Measurements from ENCODE around the gene ARHGDIG.
"Not testable (repeated sequence)": the region's sequence is repeated elsewhere in the genome, so short reads cannot be mapped to it uniquely, and the experiment has no call there.

The ARHGDIG gene

GRCh38 chr16:247027-247426 lies 33.4 kb upstream of the ARHGDIG start:
- Histone ChIP-seq H3K27ac (peak overlapping the region in 1 of 11 experiments; percentile 6; a peak in 1 of 22 replicates), H3K4me1 (peaks cover 34 to 80% (median 57%) of the 10 kb centered on the region in 10 experiments), H3K4me3 (no peak overlapping the region), H3K4me2 (no peak overlapping the region; a peak in 1 of 22 replicates), H3K9me3 (replicated peaks in 1 of 11) (no peaks in the 10 kb centered on the region), H3K27me3 (no peaks in the 10 kb centered on the region), H3K36me3 (peaks cover 8 to 41% (median 22%) of the 10 kb centered on the region in 11 experiments; a peak in 20 of 22 replicates), H3K9ac (no peak overlapping the region), H4K20me1 (peaks cover 0 to 6% (median 0%) of the 10 kb centered on the region in 11 experiments; a peak in 6 of 22 replicates)
- TF ChIP-seq Cebpa-rat (IDR thresholded peaks at IDR 0.05) = no peak

GRCh38 chr16:249431-249830 lies 31.0 kb upstream of the ARHGDIG start:
- Histone ChIP-seq H3K27me3 (no peaks in the 10 kb centered on the region), H3K4me2 (peak overlapping the region in 6 of 11 experiments; percentile 13 to 62 (median 37); a peak in 8 of 22 replicates), H3K36me3 (peaks cover 8 to 48% (median 26%) of the 10 kb centered on the region in 11 experiments; a peak in 21 of 22 replicates), H3K9ac (peak overlapping the region in 1 of 11 experiments; percentile 33; a peak in 2 of 22 replicates), H4K20me1 (peaks cover 0 to 3% (median 0%) of the 10 kb centered on the region in 11 experiments; a peak in 1 of 22 replicates), H3K4me3 (no peak overlapping the region), H3K9me3 (replicated peaks in 1 of 11) (no peaks in the 10 kb centered on the region), H3K4me1 (peaks cover 39 to 80% (median 61%) of the 10 kb centered on the region in 10 experiments), H3K27ac (peak overlapping the region in 3 of 11 experiments; percentile 5 to 35 (median 6); a peak in 2 of 22 replicates)
- no peak; a peak in 1 of 22 replicates for TF ChIP-seq Cebpa-rat (IDR thresholded peaks at IDR 0.05)

GRCh38 chr16:252366-253337 lies 27.7 kb upstream of the ARHGDIG start:
- H3K27me3 ChIP-seq = no peaks in the 10 kb centered on the region
- peaks cover 32 to 78% (median 70%) of the 10 kb centered on the region in 10 experiments for H3K4me1 ChIP-seq
- H3K4me2 ChIP-seq = peak overlapping the region; percentile 68 to 95 (median 85)
- peak overlapping the region; percentile 33 to 54 (median 47); a peak in 18 of 20 replicates for H3K4me3 ChIP-seq
- no peaks in the 10 kb centered on the region; a peak in 1 of 22 replicates for H4K20me1 ChIP-seq
- H3K36me3 ChIP-seq = peaks cover 34 to 75% (median 55%) of the 10 kb centered on the region in 11 experiments
- peak overlapping the region; percentile 49 to 87 (median 78) for H3K27ac ChIP-seq
- H3K9me3 ChIP-seq (replicated peaks in 1 of 11) = peaks cover 0 to 8% (median 0%) of the 10 kb centered on the region in 11 experiments; a peak in 3 of 22 replicates
- H3K9ac ChIP-seq = peak overlapping the region; percentile 63 to 82 (median 73)
- TF ChIP-seq Cebpa-rat (IDR thresholded peaks at IDR 0.05) = no peak

- no peaks in the 10 kb centered on the region for H3K27me3 ChIP-seq
- peak overlapping the region; percentile 68 to 95 (median 85) for H3K4me2 ChIP-seq
- peaks cover 35 to 78% (median 72%) of the 10 kb centered on the region in 10 experiments for H3K4me1 ChIP-seq
- no peak for TF ChIP-seq Cebpa-rat (IDR thresholded peaks at IDR 0.05)
- H3K27ac ChIP-seq = peak overlapping the region in 10 of 11 experiments; percentile 42 to 87 (median 80); a peak in 20 of 22 replicates
- H3K9ac ChIP-seq = peak overlapping the region; percentile 8 to 82 (median 70); a peak in 20 of 22 replicates
- H3K9me3 ChIP-seq (replicated peaks in 1 of 11) = peaks cover 0 to 8% (median 0%) of the 10 kb centered on the region in 11 experiments; a peak in 3 of 22 replicates
- H4K20me1 ChIP-seq = no peaks in the 10 kb centered on the region
- peaks cover 34 to 71% (median 58%) of the 10 kb centered on the region in 11 experiments for H3K36me3 ChIP-seq
- H3K4me3 ChIP-seq = peak overlapping the region in 7 of 10 experiments; percentile 22 to 58 (median 48); a peak in 12 of 20 replicates
Measured at GRCh38 chr16:253833-254232, 26.6 kb upstream of the ARHGDIG start.

GRCh38 chr16:254461-254860 lies 25.9 kb upstream of the ARHGDIG start:
- peak overlapping the region in 6 of 10 experiments; percentile 44 to 58 (median 48); a peak in 10 of 20 replicates for H3K4me3 ChIP-seq
- H3K9ac ChIP-seq = peak overlapping the region; percentile 8 to 82 (median 70); a peak in 17 of 22 replicates
- peak overlapping the region in 9 of 11 experiments; percentile 76 to 87 (median 81); a peak in 18 of 22 replicates for H3K27ac ChIP-seq
- H3K4me1 ChIP-seq = peaks cover 37 to 78% (median 72%) of the 10 kb centered on the region in 10 experiments
- peaks cover 0 to 2% (median 0%) of the 10 kb centered on the region in 11 experiments; a peak in 2 of 22 replicates for H4K20me1 ChIP-seq
- H3K27me3 ChIP-seq = no peaks in the 10 kb centered on the region
- H3K36me3 ChIP-seq = peaks cover 34 to 71% (median 58%) of the 10 kb centered on the region in 11 experiments
- no peak for TF ChIP-seq Cebpa-rat (IDR thresholded peaks at IDR 0.05)
- H3K4me2 ChIP-seq = peak overlapping the region in 10 of 11 experiments; percentile 68 to 95 (median 84); a peak in 21 of 22 replicates
- peaks cover 0 to 8% (median 0%) of the 10 kb centered on the region in 11 experiments; a peak in 3 of 22 replicates for H3K9me3 ChIP-seq (replicated peaks in 1 of 11)

GRCh38 chr16:255183-255582 lies 25.2 kb upstream of the ARHGDIG start:
- Histone ChIP-seq H3K27ac (peak overlapping the region in 9 of 11 experiments; percentile 76 to 87 (median 81); a peak in 16 of 22 replicates), H3K4me3 (peak overlapping the region in 6 of 10 experiments; percentile 44 to 58 (median 48); a peak in 11 of 20 replicates), H4K20me1 (peaks cover 0 to 9% (median 0%) of the 10 kb centered on the region in 11 experiments; a peak in 6 of 22 replicates), H3K4me1 (peaks cover 37 to 76% (median 68%) of the 10 kb centered on the region in 10 experiments), H3K9me3 (replicated peaks in 1 of 11) (peaks cover 0 to 8% (median 0%) of the 10 kb centered on the region in 11 experiments; a peak in 3 of 22 replicates), H3K27me3 (no peaks in the 10 kb centered on the region), H3K36me3 (peaks cover 38 to 72% (median 59%) of the 10 kb centered on the region in 11 experiments), H3K4me2 (peak overlapping the region in 10 of 11 experiments; percentile 68 to 95 (median 84); a peak in 20 of 22 replicates), H3K9ac (peak overlapping the region in 10 of 11 experiments; percentile 10 to 82 (median 72); a peak in 15 of 22 replicates)
- peak in 6 of 11 experiments; percentile 34 to 68 (median 50); a peak in 7 of 22 replicates for TF ChIP-seq Cebpa-rat (IDR thresholded peaks at IDR 0.05)

- peaks cover 0 to 33% (median 0%) of the 10 kb centered on the region in 11 experiments; a peak in 7 of 22 replicates for H4K20me1 ChIP-seq
- H3K4me2 ChIP-seq; H3K4me3 ChIP-seq; H3K9me3 ChIP-seq (replicated peaks in 1 of 11); H3K27ac ChIP-seq; H3K9ac ChIP-seq; H3K27me3 ChIP-seq: not testable (repeated sequence)
- H3K4me1 ChIP-seq = peaks cover 17 to 48% (median 40%) of the 10 kb centered on the region in 10 experiments
- H3K36me3 ChIP-seq = peaks cover 52 to 88% (median 81%) of the 10 kb centered on the region in 11 experiments
Measured at GRCh38 chr16:258091-258490, 22.3 kb upstream of the ARHGDIG start.

GRCh38 chr16:259226-259625 lies 21.2 kb upstream of the ARHGDIG start:
- peak overlapping the region in 4 of 11 experiments; percentile 2 to 44 (median 24); a peak in 4 of 22 replicates for H3K9ac ChIP-seq

More at GRCh38 chr16:259226-259625, 21.2 kb upstream of the ARHGDIG start:
- Histone ChIP-seq H3K9me3 (replicated peaks in 1 of 11) (peaks cover 0 to 8% (median 0%) of the 10 kb centered on the region in 11 experiments; a peak in 3 of 22 replicates), H3K4me2 (peak overlapping the region in 8 of 11 experiments; percentile 11 to 71 (median 41); a peak in 13 of 22 replicates), H3K4me3 (no peak overlapping the region), H3K4me1 (peaks cover 6 to 37% (median 28%) of the 10 kb centered on the region in 10 experiments), H3K27ac (peak overlapping the region in 5 of 11 experiments; percentile 2 to 48 (median 20); a peak in 6 of 22 replicates), H4K20me1 (peaks cover 0 to 44% (median 0%) of the 10 kb centered on the region in 11 experiments; a peak in 7 of 22 replicates), H3K27me3 (no peaks in the 10 kb centered on the region), H3K36me3 (peaks cover 63 to 94% (median 88%) of the 10 kb centered on the region in 11 experiments)
- TF ChIP-seq Cebpa-rat (IDR thresholded peaks at IDR 0.05) = no peak

Measured in BLaER1 treated with 17β-estradiol and CSF1 and Interleukin-3, amounts not matched to agents 10 nM and 100 nM (cell line).